GM08714 (cell line): ENCODE data around the gene SAP30L.

ENCODE experiments used
- H3K4me3 ChIP-seq: fragments of 200-500 bp; sonication (Bioruptor generic); 2 replicates; pipeline ENCODE4 v1.5.1; 2014; ENCODE audit warnings: mild to moderate bottlenecking, low read length, inconsistent platforms
- ZNF274 ChIP-seq: IDR thresholded peaks from 2 replicates; pipeline ENCODE4 v1.6.1; 2012; ENCODE audit warnings: mild to moderate bottlenecking, low read depth, low read length

The SAP30L gene

DNA sequence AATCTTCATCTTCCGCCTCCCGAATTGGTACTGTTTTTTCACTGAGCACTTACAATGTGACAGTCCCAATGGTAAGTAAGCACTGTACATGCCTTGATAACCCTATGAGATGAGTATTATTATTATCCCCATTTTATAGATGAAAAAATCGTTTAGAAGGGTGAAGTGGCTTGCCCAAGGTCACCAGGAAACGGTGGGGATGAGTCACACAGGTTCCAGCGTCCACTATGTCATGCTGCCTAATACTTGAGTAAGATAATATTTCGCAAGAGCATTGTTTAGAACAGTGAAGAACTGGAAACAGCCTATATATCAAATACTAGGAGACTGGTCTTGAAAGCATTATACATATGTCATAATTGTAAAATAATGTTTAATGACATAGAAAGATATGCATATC, 19.4 kb downstream of the SAP30L start:
- no peak for TF ChIP-seq ZNF274
- H3K4me3 ChIP-seq: no peak overlapping the region

DNA sequence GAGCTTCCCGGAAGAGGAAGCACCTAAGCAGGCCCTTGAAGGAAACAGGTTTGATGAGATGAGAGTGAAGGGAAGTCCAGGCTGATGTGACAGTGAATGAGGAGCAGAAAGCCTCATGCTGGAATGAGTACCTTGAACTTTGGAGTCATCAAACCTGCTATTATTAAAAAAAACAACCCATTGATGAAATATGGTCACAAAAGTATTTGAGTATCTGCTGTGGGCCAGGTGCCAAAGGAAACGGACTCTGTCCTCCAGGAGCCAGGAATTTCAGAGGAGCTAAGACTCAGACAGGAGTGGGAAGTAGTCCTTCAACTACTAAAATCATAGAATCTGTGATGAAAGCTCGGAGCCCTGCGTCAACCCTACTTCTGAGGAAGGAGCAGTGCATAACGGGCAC, 20.4 kb downstream of the SAP30L start:
- no peak overlapping the region for H3K4me3 ChIP-seq
- no peak for TF ChIP-seq ZNF274

DNA sequence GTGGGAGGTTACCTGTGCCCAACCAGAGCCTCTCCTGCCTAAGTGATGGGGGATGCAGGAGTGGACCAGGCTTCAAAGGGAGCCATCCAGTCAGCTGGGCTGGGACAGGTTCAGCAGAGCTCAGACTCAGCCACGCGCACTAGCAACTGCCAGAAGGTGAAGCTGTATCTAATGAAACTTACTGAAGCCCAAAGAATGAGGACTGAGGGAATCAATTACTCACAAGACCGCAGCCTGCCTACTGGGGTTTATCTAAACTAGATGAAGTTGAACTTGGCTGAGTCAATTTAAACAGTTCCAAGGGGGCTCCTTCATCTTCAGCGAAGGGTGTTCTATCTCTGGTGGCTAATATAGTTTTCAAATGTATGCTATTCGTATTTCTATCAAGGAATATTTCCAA, 20.9 kb downstream of the SAP30L start:
- TF ChIP-seq ZNF274: no peak
- H3K4me3 ChIP-seq: no peak overlapping the region

DNA sequence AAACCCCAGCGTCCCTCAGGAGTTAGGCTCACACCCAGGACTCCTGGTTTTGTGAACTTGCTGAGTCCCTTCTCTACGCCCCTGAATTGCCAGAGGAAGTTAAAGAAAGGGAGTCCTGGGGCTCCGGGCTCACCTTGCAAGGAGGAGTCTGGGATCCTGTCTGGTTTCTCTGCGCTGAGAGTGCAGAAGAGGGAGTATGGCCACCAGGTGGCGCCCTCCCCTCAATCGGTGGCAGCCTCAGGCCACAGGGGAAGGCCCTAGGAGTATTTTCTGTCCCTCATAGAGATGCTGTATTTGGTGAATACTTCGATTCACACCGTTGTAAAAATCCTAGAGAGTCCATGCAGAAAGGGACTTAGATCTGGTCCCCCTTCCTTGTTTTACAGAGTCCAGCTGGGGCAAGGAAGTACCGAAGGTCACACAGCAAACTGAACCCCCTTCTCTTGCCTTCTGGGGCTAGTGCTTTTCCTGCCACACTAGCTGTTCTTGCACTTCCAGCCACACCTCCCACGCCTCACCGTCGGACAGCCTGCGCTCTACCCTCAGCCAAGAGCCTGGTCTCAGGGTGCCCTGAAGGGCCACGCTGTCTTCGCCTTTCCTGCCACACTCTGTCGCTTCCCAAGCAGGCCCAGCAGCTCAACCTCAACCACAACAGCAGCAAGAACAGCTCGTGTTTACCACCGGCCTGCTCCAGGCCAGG, 22.0 kb downstream of the SAP30L start:
- TF ChIP-seq ZNF274: no peak
- no peak overlapping the region for H3K4me3 ChIP-seq

DNA sequence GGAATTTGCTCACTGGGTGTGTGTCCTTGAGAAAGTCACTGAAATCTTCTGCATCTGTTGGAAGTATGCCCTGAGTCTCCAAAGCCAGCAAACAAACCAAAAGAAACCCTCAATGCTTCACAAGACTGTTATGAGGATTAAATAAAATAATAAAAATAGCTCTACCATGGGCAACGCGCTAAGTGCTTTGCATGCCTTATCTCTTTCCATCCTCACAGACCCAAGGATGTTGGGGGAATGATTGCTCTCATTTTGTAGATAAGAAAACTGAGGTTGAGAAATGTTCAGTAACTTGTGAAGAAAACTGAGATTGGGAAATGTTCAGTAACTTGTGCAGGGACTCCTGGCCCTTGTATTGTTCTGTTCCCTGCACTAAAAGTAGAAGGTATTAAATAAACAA, 24.3 kb downstream of the SAP30L start:
- no peak for TF ChIP-seq ZNF274

DNA sequence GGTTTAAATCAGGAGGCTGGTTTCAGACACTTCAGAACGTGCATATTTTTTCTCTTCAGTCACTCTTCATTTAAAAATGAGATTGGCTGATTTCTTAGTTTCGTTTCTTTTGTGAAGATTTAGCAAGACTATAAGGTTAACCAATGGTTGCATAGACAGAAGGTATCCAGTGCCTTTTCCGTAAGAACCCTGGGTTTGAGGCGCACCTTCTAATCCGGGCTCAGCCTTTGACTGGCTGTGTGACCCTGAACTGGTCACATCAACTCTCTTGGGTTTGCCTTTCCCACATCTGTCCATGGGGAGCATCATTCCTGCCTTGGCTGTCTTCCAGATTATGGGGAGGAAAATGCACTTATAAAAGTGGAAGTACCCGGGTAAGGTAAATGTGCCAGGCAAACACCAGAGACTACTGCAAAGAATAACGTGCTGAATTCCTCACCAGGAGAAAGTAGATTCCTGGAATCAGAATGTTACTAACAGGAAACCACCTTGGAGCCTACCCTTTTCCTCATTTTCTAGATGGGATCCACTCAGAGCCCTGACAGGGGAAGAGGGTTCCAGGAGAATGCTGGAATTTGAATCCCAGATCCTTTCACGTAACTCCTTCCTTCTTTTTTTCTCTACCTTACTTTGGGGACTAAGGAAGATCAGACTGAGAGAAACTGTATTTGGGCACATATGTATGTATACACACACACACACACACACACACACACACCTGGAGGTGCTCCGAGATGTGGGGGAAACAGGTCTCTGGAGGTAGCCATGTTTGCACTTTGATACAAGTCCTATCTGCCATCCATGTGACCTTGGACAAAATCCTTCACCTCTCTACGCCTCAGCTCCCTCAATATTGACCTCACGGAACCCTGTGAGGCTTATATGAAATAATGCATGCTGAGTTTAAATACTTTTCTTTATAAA, 25.4 kb downstream of the SAP30L start:
- no peak for TF ChIP-seq ZNF274
- no peak overlapping the region for H3K4me3 ChIP-seq

More for the DNA sequence above, 24.3 kb downstream of the SAP30L start:
- no peak overlapping the region for H3K4me3 ChIP-seq

DNA sequence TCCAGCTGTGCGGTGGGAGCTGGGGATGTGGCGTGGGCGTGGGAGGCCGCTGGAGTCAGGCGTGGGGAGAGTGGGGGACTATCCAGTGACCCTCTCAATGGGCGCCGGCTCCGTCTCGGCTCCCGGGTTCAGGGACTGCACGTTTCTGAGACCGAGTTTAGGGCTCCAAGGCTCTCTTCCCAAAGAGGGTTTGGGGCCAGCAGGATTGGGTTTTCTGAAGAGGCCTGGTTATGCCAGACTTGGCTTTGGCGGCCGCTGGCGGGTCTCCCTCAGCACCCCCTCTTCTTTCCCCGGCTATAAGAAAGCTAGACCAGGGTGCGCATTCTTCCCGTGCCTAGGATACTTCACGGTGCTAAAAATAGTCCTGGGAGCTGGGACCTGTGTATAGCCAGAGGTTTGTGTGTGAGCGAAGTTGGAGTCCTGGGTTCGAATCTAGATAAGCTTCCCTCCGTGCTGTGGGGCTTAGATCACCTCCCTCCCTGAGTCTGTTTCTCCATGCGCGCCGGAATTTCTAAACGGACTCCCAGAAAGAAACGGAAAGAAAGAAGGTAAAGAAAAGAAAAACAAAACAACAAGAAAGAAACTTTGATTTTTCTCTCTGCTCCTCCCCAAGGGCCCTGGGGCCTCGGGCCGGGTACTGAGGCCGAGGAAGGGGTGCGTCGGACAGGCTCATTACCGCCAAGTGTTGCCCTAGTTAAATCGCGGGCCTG, 27.2 kb downstream of the SAP30L start:
- H3K4me3 ChIP-seq: no peak overlapping the region
- TF ChIP-seq ZNF274: no peak

DNA sequence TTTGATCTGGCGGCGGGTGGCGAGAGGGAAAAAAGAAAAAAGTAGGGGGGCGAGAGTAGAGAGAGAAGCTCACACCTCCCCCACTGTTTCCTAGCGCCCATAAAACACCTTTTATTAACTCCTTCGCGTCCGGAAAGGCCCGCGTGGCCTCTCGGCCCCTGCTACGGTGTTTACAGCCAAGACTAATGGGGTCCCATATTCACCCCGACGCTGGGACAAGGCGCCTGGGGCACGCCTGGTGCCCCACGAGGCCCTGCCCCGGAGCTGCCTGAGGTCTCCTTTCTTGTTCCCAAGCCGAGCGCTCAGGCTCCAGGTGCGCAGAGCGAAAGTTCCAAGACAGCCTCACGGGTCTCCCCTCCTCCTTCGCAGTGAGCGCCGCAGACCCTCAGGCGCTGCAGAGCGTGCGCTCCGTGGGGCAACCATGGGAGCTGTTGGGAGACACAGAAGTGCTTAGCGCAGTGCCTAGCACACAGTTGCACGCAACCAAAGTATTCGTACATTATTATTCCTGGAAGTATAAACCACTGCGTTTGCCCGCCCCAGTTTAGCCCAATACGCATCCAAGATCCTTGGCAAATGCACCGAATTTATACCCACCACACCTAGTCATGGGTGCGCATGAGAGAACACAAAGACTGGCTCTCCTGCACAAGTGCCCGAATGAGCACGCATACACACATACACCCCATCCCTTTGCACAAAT, 27.9 kb downstream of the SAP30L start:
- TF ChIP-seq ZNF274: no peak
- no peak overlapping the region for H3K4me3 ChIP-seq

DNA sequence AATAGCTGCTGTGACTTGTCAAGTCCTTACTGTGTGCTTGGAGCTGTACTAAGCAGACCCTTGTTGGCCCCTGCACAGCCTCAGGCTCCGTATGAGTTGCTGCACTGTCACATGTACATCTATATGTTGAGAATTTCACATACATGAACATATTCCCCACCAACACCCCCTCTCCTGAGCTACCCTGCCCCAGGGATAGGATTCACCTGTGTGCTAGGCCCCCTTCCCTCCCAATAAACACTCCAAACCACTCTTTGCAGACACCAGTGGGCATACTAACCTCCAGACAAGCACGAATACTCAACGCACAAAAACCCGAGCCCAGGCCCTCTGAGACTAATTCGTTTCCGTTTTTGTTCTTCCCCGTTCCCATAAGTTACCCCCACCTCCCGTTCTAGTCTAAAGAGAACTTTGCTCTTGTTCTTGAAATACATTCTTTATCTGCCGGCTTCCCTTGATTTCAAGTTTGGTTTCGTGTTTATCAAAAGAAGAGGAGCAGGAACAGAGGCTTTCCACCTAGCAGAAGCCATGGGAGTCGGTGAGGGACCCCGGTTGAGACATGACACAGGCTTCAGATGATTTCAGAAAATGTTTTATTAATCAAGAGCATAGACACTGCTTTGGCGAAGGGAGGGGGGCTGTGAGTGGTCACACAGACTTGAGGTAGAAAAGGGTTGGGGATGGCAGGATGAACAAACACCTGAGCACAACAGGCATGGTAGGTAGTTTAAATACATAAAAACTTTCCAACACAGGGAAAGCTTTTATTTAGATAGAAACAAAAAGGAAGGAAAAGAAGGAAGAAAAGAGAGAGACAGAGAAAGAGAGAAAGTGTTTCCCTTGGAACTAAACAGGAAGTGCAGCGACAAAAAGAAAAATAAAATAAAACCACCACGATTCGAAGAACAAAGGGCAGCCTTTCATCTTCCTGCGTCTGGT, 28.9 kb downstream of the SAP30L start:
- no peak for TF ChIP-seq ZNF274
- no peak overlapping the region for H3K4me3 ChIP-seq

DNA sequence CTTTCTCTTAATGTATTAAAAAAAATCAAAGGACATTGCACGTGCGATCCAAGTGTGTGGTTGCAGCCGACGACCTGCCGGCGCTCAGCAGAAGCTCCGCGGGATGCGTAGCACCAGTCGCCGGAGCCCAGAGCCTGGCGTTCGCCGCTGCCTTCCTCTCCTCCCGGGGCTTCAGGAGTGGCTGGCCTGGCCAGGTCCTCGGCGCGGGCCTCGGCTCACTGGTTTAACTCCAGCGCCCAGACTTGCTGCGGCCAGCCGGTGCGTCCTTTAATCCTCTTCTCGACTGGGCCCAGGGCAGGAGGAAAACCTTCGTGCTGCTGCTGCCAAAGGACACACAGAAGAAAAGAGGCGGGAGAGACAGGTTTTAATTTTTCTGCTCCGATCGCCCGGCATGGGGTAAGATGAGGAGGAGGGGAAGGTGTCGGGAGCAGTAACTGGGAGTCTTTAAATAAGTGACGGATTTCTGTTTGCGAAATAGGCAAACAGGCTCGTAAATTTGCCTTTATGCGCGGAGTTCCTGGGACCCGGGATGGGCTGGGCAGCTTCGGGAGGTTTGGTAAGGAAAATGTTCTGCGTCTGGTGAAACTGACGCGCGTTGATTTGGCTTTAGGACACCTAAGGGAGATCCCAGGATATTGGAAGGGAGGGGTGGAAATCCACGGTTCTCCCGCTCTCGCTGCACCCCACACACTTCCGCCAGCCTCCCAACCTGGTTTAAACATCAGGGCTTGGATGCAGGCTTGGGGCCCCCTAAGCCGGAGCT, 30.0 kb downstream of the SAP30L start:
- H3K4me3 ChIP-seq: no peak overlapping the region
- TF ChIP-seq ZNF274: no peak

DNA sequence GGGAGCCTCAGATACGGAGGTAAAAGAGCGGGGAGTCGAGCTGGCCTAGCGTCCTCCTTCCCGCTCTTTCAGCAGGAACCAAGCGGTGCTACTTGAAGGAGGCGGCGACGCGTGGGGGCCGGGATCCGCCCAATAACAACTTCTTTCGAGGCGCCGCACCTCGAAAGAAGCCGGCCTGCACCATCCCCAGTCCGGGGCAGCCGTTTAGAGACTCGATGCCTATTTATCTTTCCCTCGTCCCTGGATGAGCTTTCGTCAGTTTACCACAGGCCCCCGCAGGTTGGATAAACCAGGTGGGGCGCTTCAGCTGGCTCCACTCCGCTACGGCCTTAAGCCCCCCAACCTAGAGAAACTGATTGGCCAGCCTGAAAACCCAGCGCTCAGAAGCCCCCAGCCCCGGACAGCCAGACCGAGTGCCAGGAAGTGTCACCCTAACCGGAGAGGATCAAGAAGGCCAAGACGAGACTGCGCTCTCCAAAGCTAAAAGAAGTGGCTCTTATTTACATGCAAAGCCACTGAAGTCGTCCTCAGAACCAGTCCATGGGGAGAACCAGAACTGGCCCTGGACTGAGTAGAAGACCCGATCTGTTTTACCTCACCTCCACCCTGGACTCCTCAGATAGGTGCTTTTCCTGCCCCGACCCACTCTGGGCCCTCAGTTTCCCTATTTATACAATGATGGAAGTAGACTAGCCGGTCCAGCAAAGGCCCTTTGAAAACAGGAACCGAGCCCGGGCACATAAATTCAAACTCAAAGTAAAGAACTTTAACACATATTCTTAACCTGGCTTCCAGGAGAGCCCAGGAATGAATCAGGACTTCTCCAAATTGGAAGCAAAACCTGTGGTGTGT, 30.8 kb downstream of the SAP30L start:
- no peak for TF ChIP-seq ZNF274
- no peak overlapping the region for H3K4me3 ChIP-seq
